ENCODE measurements around the gene NIPAL3. TPM values are rescaled to one million over a fixed set of nuclear protein-coding genes. Genes with fewer than 3 reads are reported as not detected.

NIPAL3 gene
- total and polyA plus RNA-seq, 2 donors (not counting 3 experiments of a cell fraction or from before 2014, with no cell fraction given): 15.5 to 16.0 TPM

DNA sequence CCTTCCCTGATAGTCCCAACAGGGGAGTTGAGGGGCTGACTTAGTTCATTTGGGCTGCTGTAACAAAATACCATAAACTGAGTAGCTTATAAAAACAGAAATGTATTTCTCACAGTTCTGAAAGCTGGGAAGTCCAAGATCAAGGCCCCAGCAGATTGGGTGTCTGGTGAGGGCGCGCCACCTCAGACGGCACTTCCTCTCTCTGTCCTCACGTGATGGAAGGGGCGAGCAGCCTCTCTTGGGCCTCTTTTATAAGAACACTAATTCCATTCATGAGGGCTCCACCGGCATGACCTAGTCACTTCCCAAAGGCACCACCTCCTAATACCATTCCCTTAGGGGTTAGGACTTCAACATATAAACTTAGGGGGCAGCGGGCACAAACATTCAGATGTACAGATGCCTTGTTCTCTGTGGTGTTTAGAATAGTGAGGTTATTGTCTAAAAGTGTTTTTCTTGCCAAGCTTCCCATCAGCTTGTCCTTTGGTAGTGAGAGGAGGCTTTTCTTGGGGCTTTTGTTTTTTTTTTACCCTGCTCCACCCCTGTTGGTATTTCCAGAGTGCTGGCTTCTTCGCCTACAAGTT, 20.3 kb downstream of the NIPAL3 start:
- no peak overlapping the region for H3K9ac ChIP-seq (replicated peaks; ENCODE audit: extremely low read depth, insufficient read depth, low read length)
- intact Hi-C loops (cut with micrococcal nuclease): no loop called here
- DNase-seq (ENCODE audit: low read depth, low spot score): no peak
- H3K79me2 ChIP-seq (ENCODE audit: control insufficient read depth, insufficient read depth, low read length): no peaks in the 10 kb centered on the region
- TF ChIP-seq EZH2 (IDR thresholded peaks at IDR 0.05; ENCODE audit: borderline replicate concordance, low read depth, low read length, severe bottlenecking) (no peak), JUN (IDR thresholded peaks at IDR 0.05; ENCODE audit: borderline replicate concordance, insufficient read depth, insufficient read length, low read depth) (no peak), POLR2AphosphoS5 (IDR thresholded peaks at IDR 0.05; ENCODE audit: insufficient read depth, low read depth, low read length) (no peak), MYC (IDR thresholded peaks at IDR 0.05; ENCODE audit: low read depth, low read length) (no peak), GATA2 (IDR thresholded peaks at IDR 0.05; ENCODE audit: insufficient read depth, insufficient read length, low read depth, low read length) (no peak), POLR2A (IDR thresholded peaks at IDR 0.05; ENCODE audit: low read depth, low read length) (no peak), FOS (IDR thresholded peaks at IDR 0.05; ENCODE audit: borderline replicate concordance, insufficient read depth, low read length) (no peak)
- TF ChIP-seq, protein P1, sequence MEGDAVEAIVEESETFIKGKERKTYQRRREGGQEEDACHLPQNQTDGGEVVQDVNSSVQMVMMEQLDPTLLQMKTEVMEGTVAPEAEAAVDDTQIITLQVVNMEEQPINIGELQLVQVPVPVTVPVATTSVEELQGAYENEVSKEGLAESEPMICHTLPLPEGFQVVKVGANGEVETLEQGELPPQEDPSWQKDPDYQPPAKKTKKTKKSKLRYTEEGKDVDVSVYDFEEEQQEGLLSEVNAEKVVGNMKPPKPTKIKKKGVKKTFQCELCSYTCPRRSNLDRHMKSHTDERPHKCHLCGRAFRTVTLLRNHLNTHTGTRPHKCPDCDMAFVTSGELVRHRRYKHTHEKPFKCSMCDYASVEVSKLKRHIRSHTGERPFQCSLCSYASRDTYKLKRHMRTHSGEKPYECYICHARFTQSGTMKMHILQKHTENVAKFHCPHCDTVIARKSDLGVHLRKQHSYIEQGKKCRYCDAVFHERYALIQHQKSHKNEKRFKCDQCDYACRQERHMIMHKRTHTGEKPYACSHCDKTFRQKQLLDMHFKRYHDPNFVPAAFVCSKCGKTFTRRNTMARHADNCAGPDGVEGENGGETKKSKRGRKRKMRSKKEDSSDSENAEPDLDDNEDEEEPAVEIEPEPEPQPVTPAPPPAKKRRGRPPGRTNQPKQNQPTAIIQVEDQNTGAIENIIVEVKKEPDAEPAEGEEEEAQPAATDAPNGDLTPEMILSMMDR (IDR thresholded peaks at IDR 0.05; ENCODE audit: extremely low read depth in 1 of 2, insufficient read depth in 1 of 2, low read depth in 1 of 2, low read length in 2 of 2): no peak
- TF ChIP-seq, protein P2, sequence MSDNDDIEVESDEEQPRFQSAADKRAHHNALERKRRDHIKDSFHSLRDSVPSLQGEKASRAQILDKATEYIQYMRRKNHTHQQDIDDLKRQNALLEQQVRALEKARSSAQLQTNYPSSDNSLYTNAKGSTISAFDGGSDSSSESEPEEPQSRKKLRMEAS (IDR thresholded peaks at IDR 0.05; ENCODE audit: insufficient read depth, insufficient read length): no peak
- no TSS peak for BruUV-seq (replicated peaks)
- no peaks in the 10 kb centered on the region for H3K36me3 ChIP-seq (ENCODE audit: control insufficient read depth in 2 of 2, extremely low read depth in 1 of 2, insufficient read depth in 2 of 2, low read length in 2 of 2)
- no peak overlapping the region for H3K4me3 ChIP-seq (replicated peaks in 1 of 3; ENCODE audit: insufficient read depth in 1 of 3, low read depth in 1 of 3, low read length in 3 of 3)
- no peak overlapping the region for H3K4me2 ChIP-seq (ENCODE audit: insufficient read depth, low read length)
- no peaks in the 10 kb centered on the region for H4K20me1 ChIP-seq (replicated peaks; ENCODE audit: control insufficient read depth, extremely low read depth, insufficient read depth, low read length)
- FAIRE-seq: no peak
- no peaks in the 10 kb centered on the region for H3K9me1 ChIP-seq (replicated peaks; ENCODE audit: control insufficient read depth, extremely low read depth, insufficient read depth, low read length)
- dilution Hi-C loops (cut with MboI; ENCODE audit: extremely low pct_ligation_motif_present, low sequenced_read_pairs): no loop called here
- CTCF ChIA-PET: no interaction called here
- no peak overlapping the region for H2AFZ ChIP-seq (ENCODE audit: low read depth, low read length)
- H3K27ac ChIP-seq (ENCODE audit: insufficient read depth, low read depth, low read length): no peak overlapping the region
- H3K4me1 ChIP-seq (ENCODE audit: control insufficient read depth, extremely low read depth, insufficient read depth, low read length): no peaks in the 10 kb centered on the region
- no peaks in the 10 kb centered on the region for H3K27me3 ChIP-seq (ENCODE audit: control insufficient read depth in 2 of 2, insufficient read depth in 2 of 2, low read length in 2 of 2)
- POLR2A ChIA-PET: no interaction called here
- H3K9me3 ChIP-seq (replicated peaks; ENCODE audit: control insufficient read depth, insufficient read depth, low read length): no peaks in the 10 kb centered on the region
